LNCaP clone FGC (cell line): ENCODE measurements around the gene AXIN1.
A peak's percentile ranks its signal among the peaks of the same experiment; 100 is the strongest.
"Not testable (repeated sequence)": the region's sequence is repeated elsewhere in the genome, so short reads cannot be mapped to it uniquely, and the experiment has no call there.

ENCODE experiments used
- DNase-seq: peaks from one replicate; pipeline ENCODE4 v3.0.0-alpha.2; 2011; ENCODE audit warnings: low read depth
- H3K4me3 ChIP-seq: 2 replicates; pipeline ENCODE4 v1.5.1; 2011; ENCODE audit warnings: mild to moderate bottlenecking, low read depth, low read length, control low read depth
- TF ChIP-seq, protein P1 (sequence below): IDR thresholded peaks from 2 replicates; pipeline ENCODE4 v1.5.1; 2012; ENCODE audit warnings: mild to moderate bottlenecking; ENCODE audit not compliant: control insufficient read depth, insufficient read depth; ENCODE audit errors: extremely low read depth

The AXIN1 gene

DNA sequence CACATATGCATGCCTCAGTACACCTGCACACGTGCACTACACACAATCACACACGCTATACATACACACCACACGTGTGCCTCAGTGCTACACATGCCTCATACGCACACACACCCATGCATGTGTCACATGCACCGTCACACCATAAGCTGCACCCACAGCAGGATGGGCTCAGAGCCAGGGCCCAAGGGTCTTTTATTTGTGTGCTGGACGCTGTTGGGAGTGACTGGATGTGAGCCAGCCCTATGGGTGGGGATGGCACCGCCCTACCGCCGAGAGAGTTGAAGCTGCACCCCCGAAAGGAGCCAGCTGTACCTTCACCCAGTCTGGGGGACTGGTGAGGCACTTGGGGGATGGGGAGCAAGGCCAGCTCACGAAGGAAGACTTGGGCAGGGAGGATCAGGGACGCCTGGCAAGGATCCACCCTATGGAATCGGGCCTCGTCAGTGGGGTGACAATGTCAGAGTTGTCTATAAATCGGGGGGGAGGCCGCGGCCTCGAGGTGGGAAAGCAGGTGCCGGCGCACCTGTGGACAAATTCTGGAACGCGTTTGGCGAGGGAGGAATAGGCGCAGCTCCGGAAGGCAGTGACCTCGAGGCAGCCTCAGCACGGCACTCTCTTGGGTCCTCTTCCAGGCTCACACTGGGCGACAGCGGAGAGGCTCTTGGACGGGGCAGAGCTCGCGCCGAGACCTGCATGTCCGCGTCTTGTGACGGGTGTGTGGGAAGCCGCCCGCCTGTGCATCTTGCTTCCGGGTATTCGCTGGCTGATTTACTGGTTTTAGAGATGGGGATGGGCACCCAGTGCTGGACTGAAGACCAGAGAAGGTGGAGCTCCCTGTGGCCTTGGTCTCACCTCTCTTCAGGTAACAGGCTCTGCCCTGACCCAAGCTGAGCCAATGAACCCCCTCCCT lies 84.1 kb downstream of the AXIN1 start:
- no peak overlapping the region for H3K4me3 ChIP-seq
- peak; percentile 45 for DNase-seq
- TF ChIP-seq, protein P1, sequence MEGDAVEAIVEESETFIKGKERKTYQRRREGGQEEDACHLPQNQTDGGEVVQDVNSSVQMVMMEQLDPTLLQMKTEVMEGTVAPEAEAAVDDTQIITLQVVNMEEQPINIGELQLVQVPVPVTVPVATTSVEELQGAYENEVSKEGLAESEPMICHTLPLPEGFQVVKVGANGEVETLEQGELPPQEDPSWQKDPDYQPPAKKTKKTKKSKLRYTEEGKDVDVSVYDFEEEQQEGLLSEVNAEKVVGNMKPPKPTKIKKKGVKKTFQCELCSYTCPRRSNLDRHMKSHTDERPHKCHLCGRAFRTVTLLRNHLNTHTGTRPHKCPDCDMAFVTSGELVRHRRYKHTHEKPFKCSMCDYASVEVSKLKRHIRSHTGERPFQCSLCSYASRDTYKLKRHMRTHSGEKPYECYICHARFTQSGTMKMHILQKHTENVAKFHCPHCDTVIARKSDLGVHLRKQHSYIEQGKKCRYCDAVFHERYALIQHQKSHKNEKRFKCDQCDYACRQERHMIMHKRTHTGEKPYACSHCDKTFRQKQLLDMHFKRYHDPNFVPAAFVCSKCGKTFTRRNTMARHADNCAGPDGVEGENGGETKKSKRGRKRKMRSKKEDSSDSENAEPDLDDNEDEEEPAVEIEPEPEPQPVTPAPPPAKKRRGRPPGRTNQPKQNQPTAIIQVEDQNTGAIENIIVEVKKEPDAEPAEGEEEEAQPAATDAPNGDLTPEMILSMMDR, result no peak

DNA sequence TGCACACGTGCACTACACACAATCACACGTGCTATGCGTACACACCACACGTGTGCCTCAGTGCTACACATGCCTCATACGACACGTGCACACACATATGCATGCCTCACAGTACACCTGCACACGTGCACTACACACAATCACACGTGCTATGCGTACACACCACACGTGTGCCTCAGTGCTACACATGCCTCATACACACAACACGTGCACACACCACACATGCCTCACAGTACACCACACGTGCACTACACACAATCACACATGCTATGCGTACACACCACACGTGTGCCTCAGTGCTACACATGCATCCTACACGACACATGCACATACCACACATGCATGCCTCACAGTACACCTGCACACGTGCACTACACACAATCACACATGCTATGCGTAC lies 85.0 kb downstream of the AXIN1 start:
- not testable (repeated sequence) for H3K4me3 ChIP-seq, DNase-seq

DNA sequence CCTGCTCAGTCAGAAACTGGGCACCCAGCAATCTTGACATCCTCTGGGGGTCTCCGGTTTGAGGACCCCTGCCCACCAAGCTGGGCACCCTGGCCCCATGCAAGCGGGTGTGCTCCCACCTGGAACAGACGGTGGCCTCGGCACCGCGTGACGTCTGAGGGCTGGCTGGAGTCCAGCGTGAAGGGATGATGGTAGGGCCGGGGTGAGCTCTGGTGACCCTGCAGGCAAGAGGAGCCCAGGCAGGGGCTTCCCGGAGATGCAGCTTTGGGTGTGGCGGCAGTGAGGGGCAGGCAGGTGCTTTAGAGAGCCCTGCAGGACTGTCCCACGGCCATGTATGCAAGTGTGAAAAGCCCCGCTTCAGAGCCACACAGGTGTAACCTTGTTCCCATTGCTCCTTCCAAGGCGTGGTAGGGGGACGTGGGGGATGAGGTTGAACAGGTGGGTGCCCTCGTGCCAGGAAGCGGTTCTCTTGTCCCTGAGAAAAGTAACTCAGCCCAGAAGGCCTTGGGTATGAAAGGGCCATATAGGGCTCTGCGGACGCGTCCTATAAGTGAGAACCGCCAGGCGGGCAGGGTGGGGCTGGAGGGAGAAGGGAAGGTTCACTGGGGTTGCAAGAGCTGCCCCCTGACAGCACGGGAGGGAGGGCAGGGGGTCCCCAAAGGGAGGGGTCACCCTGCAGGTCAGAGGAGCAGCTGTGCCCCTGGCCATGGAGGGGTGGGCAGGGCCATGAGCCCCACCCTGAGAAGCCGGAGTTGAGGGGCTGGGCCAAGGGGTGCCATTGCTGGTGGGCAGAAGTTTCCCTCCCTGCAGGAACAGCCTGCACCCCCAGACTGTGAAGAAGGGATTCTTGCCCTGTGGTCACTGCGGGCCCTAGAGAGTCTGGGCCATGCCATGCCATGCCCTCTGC lies 86.0 kb downstream of the AXIN1 start:
- TF ChIP-seq, protein P1, result no peak
- no peak overlapping the region for H3K4me3 ChIP-seq
- no peak for DNase-seq

DNA sequence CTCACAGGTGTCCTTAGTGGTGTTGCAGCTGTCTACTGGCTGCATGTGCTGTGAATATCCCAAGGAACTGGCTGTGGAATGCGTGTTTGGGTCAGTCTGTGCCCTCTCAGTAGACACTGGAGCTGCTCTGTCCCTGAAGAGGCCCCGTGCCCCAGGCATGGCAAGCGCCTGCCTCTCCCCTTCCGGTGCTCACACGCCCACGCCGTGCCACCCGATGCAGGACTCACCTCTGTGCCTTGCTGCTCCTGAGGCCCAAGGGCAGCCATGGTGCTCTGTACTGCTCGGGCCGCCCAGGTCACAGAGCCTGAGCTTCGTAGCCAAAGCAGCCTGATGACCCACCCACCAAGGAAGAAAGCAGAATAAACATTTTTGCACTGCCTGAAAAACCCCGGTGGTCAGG lies 86.8 kb downstream of the AXIN1 start:
- H3K4me3 ChIP-seq, result no peak overlapping the region
- TF ChIP-seq, protein P1, result no peak
- no peak for DNase-seq

DNA sequence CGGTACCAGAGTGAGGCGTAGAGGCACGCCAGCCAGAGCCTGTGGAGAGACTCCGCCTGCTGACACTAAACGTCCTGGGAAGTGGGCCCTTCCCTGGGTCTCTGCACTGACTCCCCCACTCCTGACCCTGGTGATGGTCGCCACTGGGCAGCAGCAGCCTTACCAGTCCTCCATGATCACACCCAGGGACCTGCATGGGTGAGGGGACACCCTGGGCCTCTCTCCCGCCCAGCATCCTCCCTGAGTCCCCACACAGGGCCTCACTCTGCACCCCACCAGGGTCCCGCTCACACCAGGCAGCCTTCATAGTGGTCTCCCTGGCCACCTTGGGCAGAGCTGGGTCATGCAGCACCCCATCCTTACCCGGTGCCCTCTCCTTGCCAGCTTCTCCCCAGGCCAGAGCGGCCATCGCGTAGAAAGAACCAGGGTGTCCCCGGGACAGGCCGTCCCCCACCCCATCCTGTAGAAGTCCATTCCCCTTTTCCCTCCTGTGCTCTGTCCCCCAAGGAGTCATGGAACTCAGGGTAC lies 87.5 kb downstream of the AXIN1 start:
- DNase-seq, result no peak
- TF ChIP-seq, protein P1, result no peak
- H3K4me3 ChIP-seq, result no peak overlapping the region

DNA sequence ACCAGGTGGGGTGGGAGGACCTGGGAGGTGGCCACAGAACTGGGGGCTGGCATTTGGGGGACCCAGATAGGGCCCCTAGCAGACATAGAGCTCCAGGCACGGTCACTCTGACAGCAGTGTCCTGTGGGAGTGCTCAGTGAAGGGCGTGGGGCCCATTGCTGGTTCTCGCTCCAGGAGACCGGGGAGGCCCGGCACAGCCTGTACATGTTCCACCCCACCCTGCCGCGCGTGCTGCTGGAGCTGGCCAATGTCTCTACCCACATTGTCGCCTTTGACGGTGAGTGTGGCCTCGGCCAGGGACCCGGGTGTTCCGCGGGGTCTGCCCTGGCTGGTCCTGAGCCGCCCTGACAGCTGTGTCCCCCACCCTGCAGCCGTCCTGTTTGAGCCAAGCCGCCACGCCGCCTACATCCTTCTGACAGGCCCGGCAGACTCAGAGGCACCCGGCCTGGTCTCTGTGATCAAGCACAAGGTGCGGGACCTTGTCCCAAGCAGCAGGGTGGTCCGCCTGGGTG lies 88.0 kb downstream of the AXIN1 start:
- no peak for DNase-seq
- TF ChIP-seq, protein P1, result no peak
- no peak overlapping the region for H3K4me3 ChIP-seq

DNA sequence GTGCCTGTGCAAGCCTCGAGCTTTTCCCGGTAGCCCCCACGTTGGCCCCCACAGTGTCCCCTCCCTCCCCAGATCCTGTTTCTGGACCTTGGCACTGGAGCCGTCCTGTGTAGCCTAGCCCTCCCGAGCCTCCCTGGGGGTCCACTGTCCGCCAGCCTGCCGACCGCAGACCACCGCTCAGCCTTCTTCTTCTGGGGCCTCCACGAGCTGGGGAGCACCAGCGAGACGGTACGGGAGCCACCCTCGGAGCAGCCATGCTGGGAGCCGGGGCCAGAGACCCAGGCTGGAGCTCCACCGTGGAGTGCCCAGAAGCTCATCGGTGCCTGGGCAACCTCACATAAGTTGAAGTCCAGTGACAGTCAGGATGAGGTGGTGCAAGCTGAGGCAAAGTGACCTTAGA lies 88.6 kb downstream of the AXIN1 start:
- TF ChIP-seq, protein P1, result no peak
- H3K4me3 ChIP-seq, result no peak overlapping the region
- DNase-seq, result no peak
